ENCODE results near the gene FIGLA.

The FIGLA gene

GRCh38 chr2:70771446-70771845, 19.0 kb downstream of the FIGLA start:
- FAIRE-seq, result no peak

DNA sequence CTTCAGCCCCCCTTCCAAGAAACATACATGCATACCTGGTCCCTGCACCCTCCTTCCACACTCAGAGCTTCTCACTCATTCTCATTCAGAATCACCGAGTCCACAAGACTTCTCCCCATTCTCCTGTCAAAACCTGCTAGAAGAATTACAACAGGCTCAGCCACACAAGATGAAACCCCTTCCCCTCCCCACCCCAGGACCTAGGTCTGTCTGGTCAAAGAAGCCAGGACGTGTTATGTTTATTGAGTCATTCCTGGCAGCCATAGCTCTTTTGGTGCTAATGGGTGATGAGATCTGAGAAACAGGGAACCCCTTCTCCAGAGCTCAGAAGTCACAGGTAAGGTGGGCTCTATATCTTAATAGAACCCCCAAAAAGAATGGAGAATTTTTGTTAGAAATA, 21.0 kb downstream of the FIGLA start:
- no peak for FAIRE-seq

GRCh38 chr2:70768590-70769085, 21.8 kb downstream of the FIGLA start:
- FAIRE-seq, result no peak

DNA sequence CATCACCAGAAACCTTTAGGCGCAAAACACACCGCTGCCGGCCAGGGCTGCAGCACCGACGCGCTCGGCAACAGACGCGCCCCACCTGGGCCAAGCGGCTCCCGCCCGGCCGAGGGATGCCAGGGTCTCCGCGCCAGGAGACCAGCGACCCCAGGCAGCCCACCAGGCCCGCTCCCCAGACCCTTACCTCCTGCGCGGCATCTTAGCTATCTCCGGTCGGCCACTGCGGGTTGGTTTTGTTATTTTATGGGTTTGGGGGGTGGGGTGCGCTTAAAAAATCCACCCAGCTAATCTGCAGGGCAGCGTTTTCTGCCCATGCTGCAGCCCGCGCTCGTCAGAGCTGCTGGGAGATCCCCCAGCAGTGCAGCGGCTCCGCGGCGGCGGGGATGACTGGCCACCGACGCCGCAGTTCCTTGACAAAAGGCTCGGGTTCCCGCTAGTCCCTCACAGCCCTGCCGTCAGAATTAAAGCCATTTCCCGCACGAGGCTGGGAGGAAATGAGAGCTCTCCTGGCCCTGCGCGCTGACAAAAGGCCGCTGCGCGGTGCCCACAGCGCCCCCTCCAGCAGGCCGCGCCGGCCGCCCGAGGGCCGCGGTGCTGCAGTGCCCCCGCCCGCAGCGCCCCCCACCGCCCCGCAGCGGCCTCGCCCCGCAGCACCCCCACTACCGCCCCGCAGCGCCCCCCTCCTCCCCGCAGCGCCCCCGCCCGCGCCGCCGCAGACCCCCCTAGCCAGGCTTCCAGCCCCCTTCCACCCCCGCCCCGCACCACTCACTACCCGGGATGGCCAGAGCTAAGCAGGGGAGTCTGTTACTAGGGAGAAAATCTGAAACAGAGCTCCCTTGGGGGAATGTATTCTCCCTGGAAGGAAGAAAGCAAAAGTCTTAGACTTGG, 22.5 kb downstream of the FIGLA start, which contains the start of gene ADD2:
TSS of gene ADD2 (minus strand) at position 502 of the 891 bp plus-strand sequence. CDS start 61,792 bp downstream, outside the sequence.
- no peak for FAIRE-seq

DNA sequence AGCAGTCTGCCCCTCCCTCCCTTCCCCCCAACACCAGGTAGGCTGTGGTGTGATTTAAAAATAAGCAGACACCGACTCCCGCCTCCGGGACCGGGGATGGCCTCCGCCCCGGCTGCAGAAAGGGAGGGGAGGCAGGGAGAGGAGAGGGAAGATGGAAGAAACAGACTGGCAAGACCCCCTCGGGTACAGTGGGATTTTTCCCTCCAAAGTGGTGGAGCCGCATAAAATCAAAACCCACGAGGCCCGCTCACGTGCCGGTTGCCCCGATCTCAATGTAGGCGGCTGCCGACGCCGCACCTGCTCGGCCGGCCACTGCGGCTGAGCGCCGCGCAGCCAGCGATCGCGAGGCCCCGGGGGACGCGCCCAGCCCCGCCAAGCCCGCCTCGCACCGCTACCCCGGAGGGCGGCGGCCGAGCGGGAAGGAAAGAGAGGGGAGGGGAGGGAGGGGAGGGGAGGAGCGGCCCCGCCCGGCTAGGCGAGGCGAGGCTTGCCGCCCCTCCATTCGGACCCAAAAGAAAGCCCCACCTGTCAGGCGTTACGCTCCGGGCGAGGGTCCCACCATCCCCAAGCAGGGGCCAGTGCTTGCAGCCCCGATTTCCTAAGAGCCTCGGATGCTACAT, 23.3 kb downstream of the FIGLA start:
- FAIRE-seq, result no peak

DNA sequence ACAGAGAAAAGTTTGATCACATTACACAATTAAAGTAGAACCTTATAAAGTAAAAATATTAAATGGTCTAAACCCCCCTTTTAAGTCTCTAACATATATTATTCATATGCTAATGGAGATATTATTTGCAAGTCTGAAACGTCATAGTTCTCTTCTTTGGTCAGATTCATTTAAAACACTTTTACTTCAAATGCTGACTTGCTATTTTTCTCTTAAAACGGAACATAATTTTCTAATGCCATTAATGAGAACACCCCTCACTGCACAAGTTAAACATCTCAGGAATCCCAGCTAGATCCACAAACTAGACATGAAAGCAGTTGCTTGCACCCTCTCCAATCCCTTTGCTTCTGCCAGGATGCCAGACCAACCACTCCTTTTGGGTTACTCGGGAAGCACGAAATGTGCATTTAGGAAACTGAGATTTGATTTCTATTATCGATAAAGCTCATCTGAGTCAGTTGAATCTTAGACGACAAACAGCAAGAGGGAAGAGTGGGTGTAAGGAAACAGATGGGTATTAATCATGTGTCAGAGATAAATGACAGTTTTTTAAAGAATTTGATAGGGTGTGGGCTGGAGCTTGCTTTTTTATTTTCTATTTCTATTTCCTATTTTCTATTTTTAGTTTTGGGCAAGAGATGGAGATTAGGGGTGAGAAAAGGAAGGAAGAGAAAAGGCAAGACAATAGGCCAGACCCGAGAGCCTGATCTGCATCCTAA, 23.9 kb downstream of the FIGLA start:
- FAIRE-seq, result no peak

GRCh38 chr2:70765507-70765906, 24.9 kb downstream of the FIGLA start:
- FAIRE-seq, result no peak

GRCh38 chr2:70759446-70759845, 31.0 kb downstream of the FIGLA start:
- no peak for FAIRE-seq

- no peak for FAIRE-seq
Observed at GRCh38 chr2:70757966-70758365, 32.5 kb downstream of the FIGLA start.

DNA sequence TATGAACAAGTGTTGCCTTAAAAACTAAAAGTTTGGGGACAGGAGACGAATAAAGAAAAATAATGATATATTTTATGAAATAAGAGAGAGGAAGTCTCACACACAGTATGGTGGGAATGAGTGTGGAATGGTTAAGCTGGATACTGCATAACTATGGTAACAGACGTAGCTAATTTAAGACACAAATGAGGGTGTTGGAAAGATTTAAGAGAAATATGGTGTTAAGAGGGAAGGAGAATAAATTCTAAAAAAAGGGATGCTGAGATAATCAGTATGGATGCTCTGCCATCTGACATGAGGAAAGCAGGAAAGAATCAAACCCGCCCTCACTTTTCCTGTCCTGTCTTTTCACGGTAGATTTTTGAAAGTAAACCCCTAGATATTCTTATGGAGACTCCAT, 33.1 kb downstream of the FIGLA start:
- no peak for FAIRE-seq

DNA sequence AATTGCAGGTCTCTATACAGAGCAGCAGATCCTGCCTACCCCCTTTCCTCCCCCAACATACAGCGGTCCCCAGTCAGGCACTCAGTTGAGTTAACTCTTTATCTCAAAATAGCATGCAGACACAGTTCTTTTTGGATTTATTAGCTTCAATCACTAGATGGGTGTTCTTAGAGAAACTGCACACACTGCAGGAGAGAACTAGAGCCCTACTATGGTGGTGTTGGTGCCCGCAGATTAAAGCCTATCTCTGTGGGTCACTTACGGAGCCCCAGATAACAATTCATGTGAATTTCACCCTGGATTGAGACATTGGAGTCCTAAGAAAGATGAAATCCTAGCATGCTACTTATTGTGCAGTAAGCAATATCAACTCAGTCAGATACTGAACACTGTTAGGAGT, 34.3 kb downstream of the FIGLA start:
- FAIRE-seq, result no peak

GRCh38 chr2:70753902-70754301, 36.5 kb downstream of the FIGLA start:
- no peak for FAIRE-seq

DNA sequence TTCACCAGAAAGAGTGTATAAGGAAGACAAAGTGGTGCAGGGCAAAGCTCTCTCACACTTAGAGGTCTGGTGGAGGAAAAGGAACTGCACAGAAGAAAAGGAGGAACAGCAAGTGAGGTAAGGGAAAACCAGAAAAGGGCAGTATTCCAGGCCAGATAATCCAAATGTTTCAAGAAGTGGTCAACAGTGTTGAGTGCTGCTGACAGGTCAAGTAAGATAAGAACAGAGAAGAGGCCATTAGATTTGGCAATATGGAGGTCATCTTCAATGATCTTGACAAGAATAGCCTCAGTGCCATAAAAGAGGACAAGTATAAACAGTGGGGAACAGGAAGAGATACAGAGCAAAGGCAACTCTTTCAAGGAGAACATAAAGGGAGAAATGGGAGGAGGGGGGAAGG, 37.4 kb downstream of the FIGLA start:
- FAIRE-seq, result no peak

DNA sequence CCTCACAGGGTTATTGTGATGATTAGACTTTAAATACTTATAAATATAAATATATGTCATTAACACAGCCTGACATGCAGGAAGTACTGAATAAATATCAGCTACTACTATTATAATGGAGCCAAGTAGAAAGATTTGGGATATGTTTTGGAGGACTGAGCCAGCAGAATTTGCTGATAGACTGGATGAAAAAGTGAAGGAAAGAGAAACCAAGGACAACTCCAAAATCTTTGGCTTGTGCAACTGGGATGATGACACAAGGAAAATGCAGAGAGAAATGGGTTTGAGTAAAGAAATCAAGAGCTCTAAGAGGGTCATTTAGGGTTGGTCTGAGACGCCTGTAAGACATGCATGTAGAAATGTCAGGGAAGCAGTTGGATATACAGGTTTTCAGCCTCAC, 38.0 kb downstream of the FIGLA start:
- no peak for FAIRE-seq

DNA sequence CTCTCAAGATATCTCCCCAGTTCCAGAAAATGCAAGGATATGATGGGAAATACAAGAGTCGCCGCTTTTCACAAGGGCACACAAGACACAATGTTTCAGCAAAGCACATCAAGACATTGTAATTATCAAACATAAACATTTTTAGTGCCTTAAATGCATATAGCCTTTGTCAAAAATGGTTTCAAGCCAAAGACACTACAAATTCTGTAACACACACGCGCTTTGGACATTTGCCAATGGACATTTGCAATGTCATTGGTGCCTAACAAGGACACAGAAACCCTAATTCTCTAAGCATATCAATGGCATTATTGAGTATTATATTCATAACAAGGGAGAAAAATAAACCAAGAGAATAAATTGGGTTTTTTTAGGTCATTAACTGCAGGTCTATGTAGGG, 38.6 kb downstream of the FIGLA start:
- FAIRE-seq, result no peak

GRCh38 chr2:70750320-70750719, 40.1 kb downstream of the FIGLA start:
- FAIRE-seq, result no peak

DNA sequence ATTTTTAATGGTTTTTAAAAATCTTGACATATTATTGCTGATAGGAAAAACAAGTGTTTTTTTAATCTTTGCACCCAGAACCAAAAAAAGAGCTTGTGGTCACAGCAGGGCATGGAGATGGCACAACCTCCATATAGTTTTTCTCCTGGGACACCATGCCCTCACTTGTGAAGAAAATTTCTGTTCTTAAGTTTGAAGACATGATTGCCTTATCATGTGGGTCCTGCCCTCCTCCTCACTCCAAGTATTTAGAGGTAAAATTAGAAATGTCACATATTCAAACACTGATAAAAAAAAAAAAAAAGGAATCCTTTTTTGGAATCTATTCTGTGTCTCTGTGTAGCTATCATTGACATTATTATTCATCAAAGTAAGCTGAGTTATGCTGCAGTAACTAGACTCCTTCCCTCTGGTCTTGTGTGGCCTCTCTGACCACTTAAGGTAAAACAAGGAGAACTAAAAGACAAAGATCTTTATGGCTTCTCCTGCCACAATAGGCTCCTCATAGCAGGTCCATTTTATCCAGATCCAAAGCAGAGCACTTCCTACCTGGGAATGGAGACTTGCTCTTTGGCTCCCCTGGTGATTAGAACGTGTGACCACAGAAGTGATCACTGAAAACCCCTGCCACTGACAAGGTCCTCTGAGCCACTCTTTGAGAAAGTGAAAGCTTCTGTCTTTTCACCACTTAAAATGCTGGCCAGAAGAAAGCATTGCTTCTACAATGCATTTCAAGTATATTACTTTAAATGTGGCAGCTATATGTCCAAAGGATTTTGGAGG, 42.2 kb downstream of the FIGLA start:
- no peak for FAIRE-seq

- FAIRE-seq, result no peak
Observed at GRCh38 chr2:70747284-70747683, 43.2 kb downstream of the FIGLA start.

- no peak for FAIRE-seq
Observed at GRCh38 chr2:70746094-70746974, 44.1 kb downstream of the FIGLA start.

DNA sequence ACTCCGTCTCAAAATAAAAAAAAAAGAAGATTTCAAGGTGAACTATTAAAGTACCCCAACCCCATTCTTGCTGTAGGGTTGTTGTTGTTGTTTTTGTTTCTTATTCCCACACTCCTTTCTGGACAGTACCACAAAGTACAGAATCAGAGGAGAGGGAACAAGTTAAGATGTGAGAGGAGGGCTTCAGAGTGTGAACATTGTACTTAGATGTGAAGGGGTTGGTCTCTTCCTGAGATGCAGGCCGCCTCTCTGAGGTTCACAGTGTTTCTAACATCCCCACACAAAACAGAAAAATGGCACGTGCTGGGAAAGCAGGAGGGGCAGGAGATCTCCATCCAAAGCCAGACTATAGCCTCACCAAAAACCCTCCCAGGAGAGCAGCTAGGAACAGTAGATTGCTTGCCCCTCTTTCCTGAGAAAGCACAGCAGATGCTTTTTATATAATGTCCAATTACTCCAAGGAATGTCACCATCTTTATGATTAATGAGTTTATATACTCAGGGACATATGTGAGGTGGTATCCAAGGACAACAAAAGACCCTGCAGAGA, 45.1 kb downstream of the FIGLA start:
- FAIRE-seq, result no peak

GRCh38 chr2:70744397-70744796, 46.0 kb downstream of the FIGLA start:
- no peak for FAIRE-seq

All from colon (tissue), 2 donors.